MM.1S (cell line): ENCODE measurements around the gene GPAT2.
"Not testable (repeated sequence)": the region's sequence is repeated elsewhere in the genome, so short reads cannot be mapped to it uniquely, and the experiment has no call there.

Experiments used
- EZH2 ChIP-seq: fragments of 300-600 bp; sonication (generic); optimal IDR thresholded peaks from 2 replicates; pipeline ENCODE3; 2017; ENCODE audit warnings: low read depth, mild to moderate bottlenecking, antibody characterized with exemption, low read length, mixed read lengths
- EZH2phosphoT487 ChIP-seq: fragments of 300-600 bp; sonication (generic); IDR thresholded peaks from 2 replicates; pipeline ENCODE4 v1.6.1; 2018; ENCODE audit warnings: antibody characterized with exemption, low read length
- TF ChIP-seq, protein P1 (sequence below): fragments of 300-600 bp; sonication (generic); IDR thresholded peaks from 2 replicates; pipeline ENCODE4 v1.5.1; 2016; ENCODE audit warnings: antibody characterized with exemption, low read length, mixed read lengths

- TF ChIP-seq, protein P1, sequence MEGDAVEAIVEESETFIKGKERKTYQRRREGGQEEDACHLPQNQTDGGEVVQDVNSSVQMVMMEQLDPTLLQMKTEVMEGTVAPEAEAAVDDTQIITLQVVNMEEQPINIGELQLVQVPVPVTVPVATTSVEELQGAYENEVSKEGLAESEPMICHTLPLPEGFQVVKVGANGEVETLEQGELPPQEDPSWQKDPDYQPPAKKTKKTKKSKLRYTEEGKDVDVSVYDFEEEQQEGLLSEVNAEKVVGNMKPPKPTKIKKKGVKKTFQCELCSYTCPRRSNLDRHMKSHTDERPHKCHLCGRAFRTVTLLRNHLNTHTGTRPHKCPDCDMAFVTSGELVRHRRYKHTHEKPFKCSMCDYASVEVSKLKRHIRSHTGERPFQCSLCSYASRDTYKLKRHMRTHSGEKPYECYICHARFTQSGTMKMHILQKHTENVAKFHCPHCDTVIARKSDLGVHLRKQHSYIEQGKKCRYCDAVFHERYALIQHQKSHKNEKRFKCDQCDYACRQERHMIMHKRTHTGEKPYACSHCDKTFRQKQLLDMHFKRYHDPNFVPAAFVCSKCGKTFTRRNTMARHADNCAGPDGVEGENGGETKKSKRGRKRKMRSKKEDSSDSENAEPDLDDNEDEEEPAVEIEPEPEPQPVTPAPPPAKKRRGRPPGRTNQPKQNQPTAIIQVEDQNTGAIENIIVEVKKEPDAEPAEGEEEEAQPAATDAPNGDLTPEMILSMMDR, result not testable (repeated sequence)
- not testable (repeated sequence) for TF ChIP-seq EZH2, EZH2phosphoT487
Measured at GRCh38 chr2:96067098-96067660, 32.5 kb upstream of the GPAT2 start.
